HEK293T (cell line): ENCODE results near the gene DLG2.
A peak's percentile ranks its signal among the peaks of the same experiment; 100 is the strongest.

Experiments
- CTCF ChIA-PET: fragments of 350-600 bp; formaldehyde crosslinking; extraction: SDS; loops from one replicate; lab custom pipeline; 2021; ENCODE audit warnings: antibody characterized with exemption, inconsistent platforms; lab: Yijun Ruan, JAX
- POLR2A ChIA-PET: fragments of 350-600 bp; formaldehyde crosslinking; extraction: SDS; loops from one replicate; lab custom pipeline; 2020; ENCODE audit warnings: antibody characterized with exemption, inconsistent platforms; lab: Yijun Ruan, JAX
- DNase-seq: peaks from one replicate; pipeline ENCODE4 v3.0.0; 2012; ENCODE audit warnings: mixed read lengths; ENCODE audit errors: extremely low spot score
- ARNT ChIP-seq: fragments of 450-650 bp; IDR thresholded peaks from 2 replicates; pipeline ENCODE4 v1.6.1; 2017; ENCODE audit warnings: mild to moderate bottlenecking
- BHLHE40 ChIP-seq: fragments of 450-650 bp; IDR thresholded peaks from 2 replicates; pipeline ENCODE4 v1.6.1; 2016; ENCODE audit warnings: mild to moderate bottlenecking, moderate library complexity, borderline replicate concordance
- CTBP1 ChIP-seq: fragments of 450-650 bp; IDR thresholded peaks from 2 replicates; pipeline ENCODE4 v1.6.1; 2016; ENCODE audit warnings: borderline replicate concordance
- ELF4 ChIP-seq: fragments of 450-650 bp; IDR thresholded peaks from 2 replicates; pipeline ENCODE4 v1.6.1; 2017; ENCODE audit warnings: antibody characterized with exemption
- FOXA1 ChIP-seq: fragments of 450-650 bp; IDR thresholded peaks from 2 replicates; pipeline ENCODE4 v1.6.1; 2016; ENCODE audit warnings: mild to moderate bottlenecking
- FOXK2 ChIP-seq: fragments of 450-650 bp; IDR thresholded peaks from 2 replicates; pipeline ENCODE4 v1.6.1; 2016; ENCODE audit warnings: mild to moderate bottlenecking
- FOXM1 ChIP-seq: fragments of 450-650 bp; IDR thresholded peaks from 2 replicates; pipeline ENCODE4 v1.6.1; 2017; ENCODE audit warnings: mild to moderate bottlenecking, borderline replicate concordance
- HDGF ChIP-seq: fragments of 450-650 bp; IDR thresholded peaks from 2 replicates; pipeline ENCODE4 v1.6.1; 2017; ENCODE audit warnings: antibody characterized with exemption, borderline replicate concordance
- L3MBTL2 ChIP-seq: fragments of 450-650 bp; conservative IDR thresholded peaks from 2 replicates; pipeline ENCODE4 v1.6.1; 2016; ENCODE audit warnings: mild to moderate bottlenecking
- LEF1 ChIP-seq: fragments of 450-650 bp; IDR thresholded peaks from 2 replicates; pipeline ENCODE4 v1.6.1; 2017; ENCODE audit warnings: mild to moderate bottlenecking, borderline replicate concordance
- NFRKB ChIP-seq: fragments of 450-650 bp; IDR thresholded peaks from 2 replicates; pipeline ENCODE4 v1.6.1; 2016; ENCODE audit warnings: mild to moderate bottlenecking, moderate library complexity
- PKNOX1 ChIP-seq: fragments of 450-650 bp; IDR thresholded peaks from 2 replicates; pipeline ENCODE4 v1.6.1; 2016
- SP1 ChIP-seq: fragments of 450-650 bp; IDR thresholded peaks from 2 replicates; pipeline ENCODE4 v1.6.1; 2017
- SUZ12 ChIP-seq: fragments of 450-650 bp; IDR thresholded peaks from 2 replicates; pipeline ENCODE4 v1.6.1; 2016; ENCODE audit warnings: mild to moderate bottlenecking
- TARDBP ChIP-seq: fragments of 450-650 bp; IDR thresholded peaks from 2 replicates; pipeline ENCODE4 v1.6.1; 2016
- ZNF384 ChIP-seq: fragments of 450-650 bp; IDR thresholded peaks from 2 replicates; pipeline ENCODE4 v1.6.1; 2016

Gene DLG2

GRCh38 chr11:83951521-83951920 is 1675.6 kb downstream of the DLG2 start:
- TF ChIP-seq SP1 (no peak), BHLHE40 (no peak), LEF1 (no peak), FOXM1 (no peak)
- POLR2A ChIA-PET, result interaction anchor here (0.7 kb wide), 1 partner anchor 10 kb away, joined by 3 read pairs; no protein-coding TSS in a partner anchor
- peak; percentile 10 for DNase-seq
- CTCF ChIA-PET, result no interaction called here

GRCh38 chr11:83948200-83948599 is 1678.9 kb downstream of the DLG2 start:
- ChIA-PET POLR2A (no interaction called here), CTCF (interaction anchor here (0.9 kb wide), 1 partner anchor 112 kb away, joined by 4 read pairs; no protein-coding TSS in a partner anchor)
- DNase-seq, result no peak
- TF ChIP-seq PKNOX1 (no peak), FOXK2 (no peak), ARNT (no peak), LEF1 (no peak), BHLHE40 (no peak), TARDBP (no peak), CTBP1 (no peak), ELF4 (no peak), HDGF (no peak), ZNF384 (no peak), SP1 (no peak), SUZ12 (no peak), L3MBTL2 (no peak), FOXM1 (no peak), NFRKB (no peak), FOXA1 (no peak)

- no peak for DNase-seq
- TF ChIP-seq ARNT (no peak), SUZ12 (no peak), ELF4 (no peak), FOXM1 (no peak), FOXK2 (no peak)
- ChIA-PET POLR2A (no interaction called here), CTCF (no interaction called here)
Measured at GRCh38 chr11:83945976-83946375, 1681.2 kb downstream of the DLG2 start.

GRCh38 chr11:83941050-83941449 is 1686.1 kb downstream of the DLG2 start:
- DNase-seq, result no peak
- ChIA-PET POLR2A (no interaction called here), CTCF (no interaction called here)

GRCh38 chr11:83938148-83938547 is 1689.0 kb downstream of the DLG2 start:
- TF ChIP-seq FOXA1 (no peak), FOXK2 (no peak), NFRKB (no peak), TARDBP (no peak), FOXM1 (no peak), ARNT (no peak), BHLHE40 (no peak), LEF1 (no peak), SUZ12 (no peak), HDGF (no peak), L3MBTL2 (no peak), ZNF384 (no peak), ELF4 (no peak), CTBP1 (no peak), SP1 (no peak), PKNOX1 (no peak)
- ChIA-PET CTCF (no interaction called here), POLR2A (no interaction called here)
- DNase-seq, result no peak

More at GRCh38 chr11:83941050-83941449, 1686.1 kb downstream of the DLG2 start:
- no peak for TF ChIP-seq NFRKB
- no peak for TF ChIP-seq L3MBTL2
- no peak for TF ChIP-seq ZNF384
- TF ChIP-seq BHLHE40, result no peak

GRCh38 chr11:83933008-83933407 is 1694.1 kb downstream of the DLG2 start:
- no peak for TF ChIP-seq LEF1
- DNase-seq, result no peak
- POLR2A ChIA-PET, result no interaction called here

GRCh38 chr11:83927422-83927821 is 1699.7 kb downstream of the DLG2 start:
- POLR2A ChIA-PET, result no interaction called here
- DNase-seq, result no peak
- CTCF ChIA-PET, result no interaction called here
- TF ChIP-seq HDGF (no peak), LEF1 (no peak), FOXM1 (no peak), ELF4 (no peak), BHLHE40 (no peak)

More at GRCh38 chr11:83933008-83933407, 1694.1 kb downstream of the DLG2 start:
- CTCF ChIA-PET, result no interaction called here
